ENCODE measurements around the gene GPSM1.

Gene GPSM1

GRCh38 chr9:136305804-136306203, 21.5 kb upstream of the GPSM1 start:
- no peak for DNase-seq

- no peak for DNase-seq
Measured at GRCh38 chr9:136306211-136307208, 20.8 kb upstream of the GPSM1 start.

GRCh38 chr9:136307215-136307750, 20.1 kb upstream of the GPSM1 start:
- no peak for DNase-seq

GRCh38 chr9:136308006-136308701, 19.2 kb upstream of the GPSM1 start:
- DNase-seq = no peak

- no peak for DNase-seq
Measured at GRCh38 chr9:136308702-136309053, 18.7 kb upstream of the GPSM1 start.

GRCh38 chr9:136309101-136309801, 18.1 kb upstream of the GPSM1 start:
- peak; percentile 94 for DNase-seq

GRCh38 chr9:136309806-136310220, 17.5 kb upstream of the GPSM1 start:
- DNase-seq = no peak

GRCh38 chr9:136310273-136311030, 16.9 kb upstream of the GPSM1 start:
- DNase-seq = no peak

- no peak for DNase-seq
Measured at GRCh38 chr9:136311051-136312008, 16.0 kb upstream of the GPSM1 start.

GRCh38 chr9:136312009-136312375, 15.3 kb upstream of the GPSM1 start:
- no peak for DNase-seq

GRCh38 chr9:136312436-136312835, 14.9 kb upstream of the GPSM1 start:
- DNase-seq = no peak

- no peak for DNase-seq
Measured at GRCh38 chr9:136313111-136314055, 14.0 kb upstream of the GPSM1 start.

GRCh38 chr9:136314056-136314416, 13.3 kb upstream of the GPSM1 start:
- no peak for DNase-seq

GRCh38 chr9:136314944-136315343, 12.4 kb upstream of the GPSM1 start:
- no peak for DNase-seq

GRCh38 chr9:136316271-136316751, 11.0 kb upstream of the GPSM1 start:
- DNase-seq = no peak

- DNase-seq = no peak
Measured at GRCh38 chr9:136316896-136317676, 10.3 kb upstream of the GPSM1 start.

GRCh38 chr9:136317695-136318094, 9.6 kb upstream of the GPSM1 start:
- no peak for DNase-seq

GRCh38 chr9:136318111-136318775, 9.1 kb upstream of the GPSM1 start:
- no peak for DNase-seq

Measured in NCI-H1105 (cell line).